ENCODE results near the gene TTLL11.
"Not testable (repeated sequence)": the region's sequence is repeated elsewhere in the genome, so short reads cannot be mapped to it uniquely, and the experiment has no call there.

TTLL11 gene

DNA sequence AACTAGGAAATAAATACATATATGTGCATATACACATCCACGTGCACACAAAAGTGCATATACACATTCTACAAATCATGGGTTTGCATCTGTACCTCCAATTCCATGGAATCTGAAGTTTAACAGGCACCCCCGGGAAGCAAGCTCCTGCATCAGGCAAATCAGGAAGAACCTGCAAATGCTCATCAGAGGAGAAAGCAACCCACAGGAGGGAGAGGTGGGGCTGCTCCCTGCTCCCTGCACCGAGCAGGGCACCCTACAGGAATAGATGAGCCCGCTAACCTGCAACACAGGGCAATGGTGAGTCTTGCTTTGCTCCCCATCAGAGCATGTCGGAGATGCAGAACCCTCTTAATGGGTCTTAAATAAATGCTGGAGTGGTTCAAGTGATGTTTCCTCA, 290.4 kb downstream of the TTLL11 start:
- no peak for FAIRE-seq

DNA sequence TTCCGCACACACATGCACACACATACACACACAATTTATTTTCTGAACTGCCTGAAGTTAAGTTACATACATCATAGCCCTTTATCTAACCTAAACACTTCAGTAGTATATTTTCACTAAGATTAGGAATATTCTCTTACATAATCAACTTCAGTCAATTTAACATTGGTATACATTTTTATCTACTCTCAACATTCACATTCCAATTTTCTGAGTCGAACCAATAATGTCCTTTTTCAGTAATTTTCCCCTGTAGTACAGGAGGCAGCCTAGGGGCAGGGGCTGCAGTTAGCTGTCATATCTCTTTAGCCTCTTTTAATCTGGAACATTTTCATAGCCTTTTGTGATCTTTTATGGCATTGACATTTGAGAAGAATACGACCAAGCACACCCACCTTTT, 291.5 kb downstream of the TTLL11 start:
- no peak for FAIRE-seq

DNA sequence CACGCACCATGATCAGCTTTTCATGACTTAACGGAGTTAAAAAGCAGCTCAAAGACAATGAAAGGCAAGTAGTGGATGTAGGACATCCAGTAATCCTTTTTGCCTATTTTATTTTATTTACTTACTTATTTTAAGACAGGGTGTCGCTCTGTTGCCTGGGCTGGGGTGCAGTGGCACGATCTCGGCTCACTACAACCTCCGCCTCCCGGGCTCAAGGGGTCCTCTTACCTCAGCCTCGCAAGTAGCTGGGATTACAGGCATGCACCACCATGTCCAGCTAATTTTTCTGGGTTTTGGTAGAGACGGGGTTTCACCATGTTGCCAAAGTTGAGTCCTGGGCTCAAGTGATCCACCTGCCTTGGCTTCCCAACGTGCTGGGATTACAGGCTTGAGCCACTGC, 292.7 kb downstream of the TTLL11 start:
- no peak for FAIRE-seq

DNA sequence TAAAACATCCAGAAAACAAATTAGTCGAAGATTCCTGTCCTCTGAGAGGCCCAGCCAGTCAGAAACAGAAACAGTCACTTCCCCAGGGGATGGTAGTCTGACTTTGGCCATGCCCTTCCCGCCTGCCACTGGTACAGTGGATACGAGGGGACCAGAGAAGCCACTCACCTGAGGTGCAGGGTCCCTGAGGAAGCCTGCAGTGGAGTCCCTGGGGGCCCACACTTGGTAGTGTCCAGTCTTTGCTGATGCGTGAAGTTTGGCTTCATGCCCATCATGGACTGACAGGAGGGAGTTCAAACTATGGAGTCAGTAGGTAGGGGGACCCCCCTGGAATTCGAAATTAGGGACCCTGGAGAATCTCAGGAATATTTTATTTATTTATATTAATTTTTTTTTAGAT, 294.2 kb downstream of the TTLL11 start:
- no peak for FAIRE-seq

DNA sequence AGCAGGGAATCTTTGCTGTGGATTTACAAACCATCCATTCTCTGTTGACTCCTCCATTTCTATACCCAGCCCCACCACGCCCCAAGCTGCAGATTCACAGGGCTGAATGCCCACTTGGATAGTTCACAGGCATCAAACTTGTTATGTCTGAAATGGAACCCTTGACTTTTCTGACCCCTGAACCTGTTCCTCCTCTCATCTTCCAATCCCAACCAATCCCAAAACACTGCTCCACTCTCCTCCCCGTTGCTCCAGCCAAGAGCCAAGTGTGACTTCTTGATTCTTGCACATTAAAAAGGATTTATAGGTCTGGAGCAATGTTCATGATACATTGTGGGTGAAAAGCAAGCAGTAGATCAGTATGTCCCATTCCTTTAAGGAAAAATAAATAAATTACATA, 296.0 kb downstream of the TTLL11 start:
- no peak for FAIRE-seq

DNA sequence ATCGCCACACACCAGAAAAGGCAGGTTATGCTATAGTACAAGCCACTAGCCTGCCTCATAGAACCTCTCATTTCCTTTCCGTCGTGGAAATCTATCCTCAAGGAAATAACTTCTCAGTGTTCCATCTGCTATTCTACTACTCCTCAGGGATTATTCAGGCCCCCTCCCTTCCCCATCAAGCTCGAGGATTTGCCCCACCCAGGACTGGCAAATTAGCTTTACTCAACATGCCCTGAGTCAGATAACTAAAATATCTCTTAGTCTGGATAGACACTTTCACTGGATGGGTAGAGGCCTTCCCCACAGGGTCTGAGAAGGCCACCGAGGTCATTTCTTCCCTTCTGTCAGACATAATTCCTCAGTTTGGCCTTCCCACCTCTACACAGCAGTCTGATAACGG, 298.8 kb downstream of the TTLL11 start:
- not testable (repeated sequence) for FAIRE-seq

DNA sequence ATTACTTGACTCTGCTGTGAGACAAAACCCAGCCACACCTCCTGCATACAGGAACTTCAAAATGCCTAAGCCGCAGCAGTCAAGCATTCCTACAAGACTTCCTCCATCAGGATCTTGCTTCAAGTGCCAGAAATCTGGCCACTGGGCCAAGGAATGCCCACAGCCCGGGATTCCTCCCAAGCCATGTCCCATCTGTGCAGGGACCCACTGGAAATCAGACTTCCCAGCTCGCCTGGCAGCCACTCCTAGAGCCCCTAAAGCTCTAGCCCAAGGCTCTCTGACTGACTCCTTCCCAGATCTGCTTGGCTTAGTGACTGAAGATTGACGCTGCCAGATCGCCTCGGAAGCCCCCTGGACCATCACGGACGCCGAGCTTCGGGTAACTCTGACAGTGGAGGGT, 300.6 kb downstream of the TTLL11 start:
- FAIRE-seq = not testable (repeated sequence)

DNA sequence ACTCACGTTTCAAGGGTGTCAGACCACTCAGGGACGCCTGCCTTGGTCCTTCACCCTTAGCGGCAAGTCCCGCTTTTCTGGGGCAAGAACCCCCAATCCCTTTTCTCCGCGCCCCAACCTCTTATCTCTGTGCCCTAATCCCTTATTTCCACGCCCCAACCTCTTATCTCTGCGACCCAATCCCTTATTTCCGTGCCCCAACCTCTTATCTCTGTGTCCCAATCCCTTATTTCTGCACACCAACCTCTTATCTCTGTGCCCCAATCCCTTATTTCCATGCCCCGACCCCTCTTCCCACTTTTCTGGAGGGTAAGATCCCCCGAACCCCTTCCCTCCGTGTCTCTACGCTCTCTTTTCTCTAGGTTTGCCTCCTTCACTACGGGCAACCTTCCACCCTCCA, 302.3 kb downstream of the TTLL11 start:
- FAIRE-seq = no peak

DNA sequence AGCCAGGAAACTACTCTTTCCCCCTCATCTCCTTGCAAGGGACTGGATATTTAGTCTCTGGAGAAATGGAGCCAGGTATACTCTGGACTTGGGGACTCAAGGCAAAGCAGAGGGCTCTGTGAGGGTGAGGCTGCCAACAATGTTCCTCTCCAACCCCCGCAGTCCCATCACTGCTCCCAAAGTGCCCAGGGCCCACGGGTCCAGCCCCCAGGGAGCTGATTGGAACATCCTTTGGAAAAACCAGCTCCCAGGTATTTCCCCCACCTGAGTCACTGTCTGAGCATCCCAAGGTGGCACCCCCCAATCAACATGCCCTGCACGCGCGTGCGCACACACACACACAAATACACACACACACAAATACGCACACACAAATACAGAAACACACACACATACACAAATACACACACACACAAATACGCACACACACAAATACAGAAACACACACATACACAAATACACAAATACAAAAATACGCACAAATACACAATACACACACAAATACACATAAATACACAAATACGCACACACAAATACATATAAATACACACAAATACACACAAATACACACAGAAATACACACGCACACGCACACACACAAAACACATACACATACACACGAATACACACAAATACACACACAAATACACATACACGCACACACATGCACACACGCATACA, 304.3 kb downstream of the TTLL11 start:
- no peak for FAIRE-seq

DNA sequence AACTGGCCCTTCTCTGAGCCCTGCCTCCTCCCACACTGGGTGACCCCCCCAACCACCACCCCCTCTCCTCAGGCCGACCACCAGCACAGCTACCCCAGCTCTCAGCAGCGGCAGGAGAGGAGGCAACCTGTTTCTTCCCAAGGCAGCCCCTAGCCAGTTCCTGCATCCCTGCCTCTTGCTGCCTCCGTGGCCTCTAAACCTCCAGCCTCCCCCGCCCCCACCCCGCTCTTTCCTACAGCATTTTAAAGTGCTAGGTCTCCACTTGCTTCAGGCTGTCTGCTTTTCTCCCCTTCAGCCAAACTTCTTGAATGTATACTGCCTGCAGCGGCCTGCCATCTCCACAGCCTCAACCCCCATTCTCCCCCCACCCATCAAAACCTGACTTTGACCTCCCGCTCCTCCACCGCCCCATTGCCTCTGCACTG, 306.1 kb downstream of the TTLL11 start:
- FAIRE-seq = no peak

DNA sequence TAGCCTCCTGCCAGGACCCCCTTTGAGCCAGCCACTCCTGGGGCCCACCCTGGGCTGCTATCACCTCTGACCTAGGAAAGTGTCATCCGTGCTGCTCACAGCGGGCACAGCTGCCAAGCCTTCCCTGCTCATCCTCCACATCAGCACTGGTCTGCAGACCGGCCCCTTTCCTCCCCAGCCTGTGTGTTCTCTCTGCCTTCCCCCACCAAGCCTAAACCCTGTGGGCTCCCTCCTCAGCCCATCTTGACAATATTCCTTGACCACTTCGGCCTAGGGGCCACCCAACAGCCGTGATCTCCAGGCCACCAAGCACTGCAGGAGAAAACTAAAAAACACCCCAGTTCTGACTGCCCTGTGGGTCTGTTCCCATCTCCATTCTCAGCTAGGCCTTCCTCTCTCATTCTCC, 306.6 kb downstream of the TTLL11 start:
- FAIRE-seq = no peak

DNA sequence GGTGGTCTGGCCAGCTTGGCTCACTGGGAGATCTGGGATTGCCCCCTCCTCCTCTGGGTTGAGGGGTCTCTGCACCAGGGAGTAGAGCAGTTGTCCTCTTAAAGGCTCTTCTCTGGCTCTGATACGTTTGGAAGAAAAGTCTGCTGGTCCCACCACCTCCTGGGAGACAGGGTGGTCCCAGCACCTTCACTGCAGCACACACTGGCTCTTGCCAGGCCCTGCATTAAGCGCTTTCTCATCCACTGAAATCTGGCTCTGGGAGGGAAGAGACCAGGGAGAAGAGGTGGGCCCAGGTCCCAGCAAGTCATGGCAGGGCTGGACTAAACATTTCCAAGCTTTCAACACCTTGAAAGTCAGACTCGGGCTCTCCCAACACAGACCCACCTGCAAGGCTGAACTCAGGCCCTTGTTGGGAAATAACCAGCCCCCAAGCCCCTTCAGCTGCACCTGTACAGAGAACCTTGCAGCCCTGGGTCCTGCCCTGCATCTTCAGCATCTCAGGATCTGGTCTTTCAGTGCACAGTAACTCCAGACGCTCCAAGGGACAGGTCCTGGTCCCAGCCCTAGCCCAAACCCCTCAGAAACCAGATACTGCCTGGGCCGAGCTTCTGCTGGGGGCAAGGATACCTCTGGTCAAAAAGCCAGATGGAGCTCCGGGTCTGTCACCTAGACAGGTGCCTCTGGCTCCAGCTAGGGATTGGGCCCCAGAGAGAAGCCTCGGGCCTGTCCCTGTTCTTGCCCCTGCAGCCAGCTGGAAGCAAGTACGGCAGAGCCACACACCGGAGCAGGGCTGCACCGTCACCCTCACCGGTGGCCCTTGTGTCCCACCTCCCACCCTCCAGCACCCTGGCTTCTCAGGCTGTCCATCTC, 307.2 kb downstream of the TTLL11 start:
- no peak for FAIRE-seq

DNA sequence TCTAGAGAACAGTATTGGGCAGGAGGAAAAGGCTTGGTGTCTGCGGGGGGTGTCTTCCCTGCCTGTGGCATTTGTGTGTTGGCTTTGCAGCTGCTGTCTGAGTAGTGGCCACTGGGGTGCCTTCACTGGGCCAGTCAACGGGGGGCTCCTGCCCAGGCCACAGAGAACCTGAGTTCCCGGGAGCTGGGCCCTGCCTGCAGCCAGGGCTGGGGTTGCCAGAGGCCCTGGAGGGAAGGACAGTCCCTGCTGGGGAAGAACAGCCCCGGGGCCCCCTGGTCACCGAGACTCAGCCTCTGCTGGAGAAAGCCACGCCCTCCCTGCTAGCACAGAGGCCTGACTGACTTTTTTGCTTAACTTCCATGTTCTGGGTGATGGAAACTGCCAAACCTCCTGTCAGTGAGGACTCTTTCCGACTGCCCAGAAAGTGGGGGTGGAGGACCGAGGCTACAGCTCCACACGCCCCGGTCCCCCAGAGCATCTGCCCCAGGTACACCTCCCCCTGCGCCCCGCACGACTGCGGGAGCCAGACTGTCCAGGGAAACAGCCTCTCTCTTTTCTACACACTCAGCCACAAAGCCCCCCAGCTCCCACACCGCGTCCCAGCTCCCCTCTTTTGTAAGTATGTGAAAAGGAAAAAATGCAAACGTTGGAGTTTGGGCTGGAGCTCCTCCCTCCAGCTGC, 308.2 kb downstream of the TTLL11 start:
- no peak for FAIRE-seq

DNA sequence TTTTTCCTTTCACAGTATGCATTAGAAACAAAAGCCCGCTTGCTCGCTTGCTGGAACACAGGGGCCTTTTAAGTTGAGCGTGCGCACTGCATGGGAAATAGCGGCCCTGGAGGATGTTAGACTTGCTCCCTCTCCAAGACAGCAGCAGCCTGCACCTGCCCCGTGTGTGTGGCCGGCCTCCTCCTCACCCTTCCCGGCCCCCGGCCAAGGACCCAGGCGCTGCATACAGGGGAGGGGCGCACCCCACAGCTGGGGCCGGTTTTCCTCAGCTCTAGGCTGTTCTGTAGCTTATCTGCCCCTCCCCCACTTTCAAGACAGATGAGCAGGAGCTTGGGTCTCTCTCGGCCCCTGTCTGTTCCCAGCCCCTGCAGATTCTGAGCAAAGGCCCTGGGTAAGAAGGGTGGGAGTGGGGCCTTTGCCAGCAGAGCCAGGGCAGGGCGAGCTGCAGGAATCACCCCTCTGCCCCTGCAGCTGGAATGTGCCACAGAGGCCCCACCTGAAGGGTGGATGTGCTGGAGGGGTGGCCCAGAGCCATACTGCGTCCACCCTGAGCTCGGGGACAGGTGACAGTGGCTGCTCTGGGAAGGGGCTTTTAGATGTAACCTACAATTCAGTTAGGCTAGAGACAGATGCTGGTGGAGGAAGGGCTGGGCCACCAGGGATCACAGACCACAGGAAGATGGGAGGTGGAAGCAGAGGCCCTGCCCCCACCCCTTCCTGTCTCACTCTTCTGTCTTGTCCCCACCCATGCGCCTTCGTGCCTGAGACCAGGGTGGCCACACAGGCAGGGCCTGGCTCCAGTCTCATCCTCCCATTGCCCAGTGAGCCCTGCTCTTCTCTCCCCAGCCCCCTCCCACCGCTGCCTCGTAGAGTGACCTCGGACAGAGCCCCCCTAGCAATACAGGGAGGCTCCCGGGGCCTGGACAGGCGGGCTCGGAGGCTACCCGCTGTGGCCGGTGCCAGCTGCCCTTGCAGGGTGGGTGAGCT, 309.3 kb downstream of the TTLL11 start:
- FAIRE-seq = no peak

DNA sequence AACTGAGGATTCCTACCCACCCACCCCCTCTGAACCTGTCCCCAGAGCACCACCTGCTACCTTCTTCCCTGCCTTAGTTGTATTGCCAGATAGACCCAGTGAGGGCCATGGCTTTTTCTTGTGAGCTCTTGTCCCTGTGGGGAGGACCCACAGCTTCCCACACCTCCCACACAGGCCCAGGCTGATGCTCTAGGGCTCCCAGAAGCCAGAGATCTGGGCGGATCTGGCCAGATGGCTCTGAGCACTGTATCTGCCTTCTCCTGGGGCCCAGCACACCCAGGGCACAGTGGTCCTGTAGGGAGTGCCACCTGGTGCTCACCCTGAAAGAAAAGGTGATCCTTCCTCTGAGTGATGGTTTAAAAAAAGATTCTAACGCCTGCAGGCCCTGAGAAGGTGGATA, 310.0 kb downstream of the TTLL11 start:
- FAIRE-seq = no peak

DNA sequence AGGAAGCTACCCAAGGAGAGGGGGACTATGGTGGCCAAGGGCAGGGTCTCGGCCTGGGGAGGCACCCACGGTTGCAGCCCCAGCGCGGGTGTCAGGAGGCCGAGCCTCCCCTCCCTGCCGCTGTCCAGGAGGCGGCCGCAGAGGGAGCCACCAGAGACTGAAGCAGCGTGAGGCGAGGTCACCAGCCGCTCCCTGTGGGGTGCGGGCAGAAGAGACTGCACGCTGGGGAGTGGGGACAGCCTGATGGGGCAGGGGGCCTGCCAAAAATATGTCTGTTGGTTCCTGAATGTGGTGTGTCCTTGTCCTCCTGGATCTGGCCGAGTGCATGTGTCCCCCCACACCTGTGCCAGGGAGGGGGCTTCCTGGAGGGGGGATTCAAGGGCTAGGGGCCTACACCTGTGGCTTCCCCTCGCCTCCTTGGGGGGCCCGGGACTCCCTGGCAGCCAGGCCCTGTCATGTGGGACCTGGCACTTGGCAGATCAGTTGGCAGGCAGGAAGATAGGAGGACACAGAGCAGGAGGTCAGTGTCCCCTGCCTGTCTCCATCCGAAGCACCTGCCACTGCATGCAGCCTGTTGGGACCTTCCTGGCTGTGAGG, 310.5 kb downstream of the TTLL11 start:
- no peak for FAIRE-seq

DNA sequence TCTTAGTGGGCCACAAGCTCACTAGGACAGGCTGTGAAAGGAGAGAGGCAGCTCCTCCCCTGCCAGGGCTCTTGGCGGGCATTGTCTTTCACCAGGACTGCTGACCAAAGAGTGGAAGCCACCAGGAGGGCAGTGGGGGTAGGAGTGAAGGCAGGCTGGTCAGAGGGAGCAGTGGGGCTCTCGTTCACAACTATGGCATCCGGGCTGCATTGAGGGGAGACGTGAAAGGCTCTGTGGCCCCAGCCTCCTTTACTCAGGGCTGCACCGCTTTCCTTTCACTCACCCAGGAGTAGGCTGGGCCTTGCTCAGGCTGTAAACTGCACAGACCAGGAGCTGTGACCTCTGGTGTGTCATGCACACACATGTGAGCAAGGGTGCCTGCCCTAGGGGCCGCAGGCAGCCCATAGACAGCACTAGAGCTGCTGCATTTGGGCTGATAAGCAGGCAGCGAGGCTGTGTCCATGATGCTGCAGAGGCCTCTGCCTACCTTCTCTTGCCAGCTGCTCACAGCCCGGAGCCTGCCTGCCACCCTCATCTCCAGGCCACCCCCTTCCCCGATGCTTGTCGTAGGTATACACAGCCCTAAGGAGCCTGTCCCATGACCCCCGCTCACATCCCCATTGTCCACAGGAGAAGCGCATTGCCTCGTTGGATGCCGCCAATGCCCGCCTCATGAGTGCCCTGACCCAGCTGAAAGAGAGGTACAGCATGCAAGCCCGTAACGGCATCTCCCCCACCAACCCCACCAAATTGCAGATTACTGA, 311.2 kb downstream of the TTLL11 start:
- no peak for FAIRE-seq

DNA sequence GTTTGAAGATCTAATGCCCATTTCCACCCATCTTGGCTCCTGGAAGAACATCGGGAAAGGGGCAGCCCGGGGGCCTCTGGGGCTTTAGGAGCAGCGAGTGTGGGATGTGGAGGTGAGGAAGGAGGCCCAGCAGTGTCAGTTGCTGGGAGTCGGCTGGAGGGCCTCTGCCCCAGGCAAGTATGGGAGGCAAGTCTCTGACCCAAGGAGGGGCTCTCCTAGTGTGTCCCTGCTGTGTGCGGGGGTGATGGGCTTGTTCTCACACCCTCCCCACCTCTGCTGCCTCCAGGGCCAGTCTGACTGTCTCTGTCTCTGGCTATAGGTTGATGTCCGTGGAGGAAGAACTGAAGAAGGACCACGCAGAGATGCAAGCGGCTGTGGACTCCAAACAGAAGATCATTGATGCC, 312.0 kb downstream of the TTLL11 start:
- FAIRE-seq = no peak

DNA sequence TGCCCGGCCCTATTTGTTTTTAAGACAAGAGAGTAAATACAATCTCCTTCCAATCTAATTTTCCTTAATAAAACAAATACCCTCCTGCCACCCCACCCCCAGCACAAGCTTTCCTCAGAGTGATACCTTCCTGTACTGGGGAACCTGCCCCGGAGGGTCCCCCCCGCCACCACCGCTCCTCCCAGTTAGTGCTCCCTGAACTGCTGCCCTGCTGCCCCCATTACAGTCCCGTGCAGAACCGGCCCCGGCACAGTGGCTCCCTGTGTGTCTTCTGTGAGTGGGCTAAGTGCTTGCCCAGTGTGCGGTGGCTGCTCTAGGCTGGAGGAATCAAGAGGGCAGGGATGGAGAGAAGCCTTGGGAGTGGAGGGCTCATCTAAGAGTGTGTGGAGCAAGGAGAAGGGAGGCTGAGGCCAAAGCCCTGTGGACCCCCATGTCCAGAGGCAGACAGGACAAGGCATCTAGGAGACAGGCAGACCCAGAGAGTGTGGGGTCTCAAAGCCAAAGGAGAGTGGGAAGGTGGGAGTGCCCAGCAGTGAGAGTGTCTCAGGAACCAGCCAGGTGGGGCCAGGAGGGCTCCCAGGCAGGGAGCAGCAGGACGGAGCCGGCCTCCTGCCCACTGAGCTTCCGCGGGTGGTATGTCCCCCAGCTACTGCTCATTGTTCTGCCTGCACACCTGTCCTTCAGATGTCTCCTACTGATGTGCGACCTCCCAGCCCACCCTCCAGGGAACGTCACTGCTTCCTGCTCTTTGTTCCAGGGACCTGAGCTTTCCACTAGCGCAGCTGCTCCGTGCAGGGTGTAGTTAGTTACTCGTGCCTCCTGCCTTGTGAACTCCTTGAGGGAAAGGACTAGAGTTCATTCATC, 312.7 kb downstream of the TTLL11 start:
- FAIRE-seq = no peak
